AG20443 (cell line): ENCODE results near the gene BTBD1.

Experiments used
- DNase-seq: peaks from one replicate; pipeline ENCODE4 v3.0.0; 2012; ENCODE audit warnings: low spot score, mixed read lengths

The BTBD1 gene

GRCh38 chr15:83066734-83067637 lies at the start of gene BTBD1:
BTBD1 (minus strand) TSS chr15:83067252; CDS start chr15:83067151, 101 bp downstream.
- DNase-seq: peak; percentile 99

DNA sequence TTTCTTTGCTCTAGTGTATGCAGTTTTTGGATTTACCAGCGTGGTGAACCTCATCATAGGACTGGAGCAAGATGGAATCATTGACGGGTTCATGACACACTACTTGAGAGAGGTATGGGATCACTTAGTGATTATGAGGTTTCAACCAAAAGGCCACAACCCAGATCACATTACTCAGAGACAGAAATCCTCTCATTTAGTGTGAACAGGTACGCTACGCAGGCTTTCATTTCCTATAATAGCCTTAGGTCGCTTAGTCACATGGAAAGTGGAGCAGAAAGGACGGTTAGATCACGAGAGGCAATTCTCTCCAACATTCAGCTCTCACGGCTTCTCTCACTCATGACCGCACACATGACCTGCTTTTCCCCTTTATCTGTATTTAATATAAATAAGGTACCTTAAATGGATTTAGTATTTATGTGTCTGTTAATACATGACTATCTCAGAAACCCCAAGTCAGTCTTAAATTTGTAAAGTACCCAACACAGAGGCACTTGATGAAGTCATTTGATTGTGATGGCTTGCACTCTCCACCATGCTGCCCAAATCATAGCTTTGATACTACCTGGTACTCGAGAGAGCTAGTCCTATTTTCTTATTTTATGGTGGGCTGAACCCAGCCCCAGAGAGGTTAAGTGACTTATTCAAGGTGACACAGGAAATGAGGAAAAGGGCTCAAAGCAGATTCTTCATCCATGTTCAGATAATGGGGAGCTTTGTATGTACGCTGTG lies 48.9 kb upstream of the BTBD1 start:
- no peak for DNase-seq

- DNase-seq: no peak
Observed at GRCh38 chr15:83115410-83115809, 48.4 kb upstream of the BTBD1 start.

GRCh38 chr15:83114856-83115255 lies 47.8 kb upstream of the BTBD1 start:
- no peak for DNase-seq

GRCh38 chr15:83113881-83114674 lies 47.0 kb upstream of the BTBD1 start:
- DNase-seq: no peak

GRCh38 chr15:83112956-83113299 lies 45.9 kb upstream of the BTBD1 start:
- DNase-seq: no peak

DNA sequence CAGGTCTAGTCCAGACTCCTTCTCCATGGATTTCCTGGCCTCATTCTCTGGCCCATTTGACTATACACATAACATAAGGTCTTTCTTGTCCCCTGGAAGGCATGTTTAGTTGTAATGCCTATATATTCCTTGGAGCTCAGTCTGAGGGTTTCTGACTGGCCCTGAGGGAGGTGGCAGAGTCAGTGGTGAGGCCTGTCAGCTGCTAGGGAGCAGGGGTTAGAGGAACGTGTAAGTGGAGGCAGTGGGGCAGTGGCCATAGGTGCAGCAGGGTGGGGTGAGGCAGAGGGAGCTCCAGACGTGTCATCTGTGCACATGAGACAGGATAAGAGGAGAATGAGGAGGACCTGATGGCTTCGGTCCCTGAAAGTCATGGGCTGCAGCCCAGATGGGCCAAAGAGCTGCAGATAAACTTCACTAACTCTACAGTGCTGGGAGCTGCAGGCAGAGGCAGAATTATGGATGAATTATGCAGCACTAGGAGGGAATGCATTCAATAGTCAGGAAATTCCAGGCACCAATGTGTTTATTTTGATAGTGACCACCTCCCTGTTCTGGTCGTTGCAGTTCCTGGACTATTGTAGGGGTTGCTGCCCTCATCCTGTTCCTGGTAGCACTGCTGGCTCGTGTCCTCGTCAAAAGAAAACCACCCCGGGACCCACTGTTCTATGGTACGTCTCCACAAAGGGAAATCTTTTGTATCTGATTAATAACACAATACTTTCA lies 45.3 kb upstream of the BTBD1 start:
- DNase-seq: peak; percentile 43

GRCh38 chr15:83111149-83111548 lies 44.1 kb upstream of the BTBD1 start:
- no peak for DNase-seq

GRCh38 chr15:83110381-83110780 lies 43.3 kb upstream of the BTBD1 start:
- DNase-seq: no peak

DNA sequence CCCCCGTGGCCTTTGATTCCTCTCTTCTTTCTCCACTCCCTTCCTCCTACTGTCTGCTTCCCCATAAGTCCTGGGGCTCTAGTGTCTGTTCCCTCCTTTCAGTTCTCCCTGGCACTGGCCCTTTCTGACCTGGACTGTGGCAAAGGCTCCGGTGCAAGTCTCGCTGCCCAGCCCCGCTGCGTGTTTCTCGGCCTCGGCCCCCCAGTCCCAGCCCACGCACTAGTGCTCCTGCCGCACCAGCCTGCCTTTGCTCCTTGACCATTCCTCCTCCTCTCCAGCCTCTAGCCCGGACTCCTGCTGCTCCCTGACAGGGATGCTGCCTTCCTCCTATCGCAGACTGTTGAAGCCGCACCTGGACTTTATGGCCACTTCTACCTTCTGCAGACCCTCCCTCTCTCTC lies 42.5 kb upstream of the BTBD1 start:
- no peak for DNase-seq

DNA sequence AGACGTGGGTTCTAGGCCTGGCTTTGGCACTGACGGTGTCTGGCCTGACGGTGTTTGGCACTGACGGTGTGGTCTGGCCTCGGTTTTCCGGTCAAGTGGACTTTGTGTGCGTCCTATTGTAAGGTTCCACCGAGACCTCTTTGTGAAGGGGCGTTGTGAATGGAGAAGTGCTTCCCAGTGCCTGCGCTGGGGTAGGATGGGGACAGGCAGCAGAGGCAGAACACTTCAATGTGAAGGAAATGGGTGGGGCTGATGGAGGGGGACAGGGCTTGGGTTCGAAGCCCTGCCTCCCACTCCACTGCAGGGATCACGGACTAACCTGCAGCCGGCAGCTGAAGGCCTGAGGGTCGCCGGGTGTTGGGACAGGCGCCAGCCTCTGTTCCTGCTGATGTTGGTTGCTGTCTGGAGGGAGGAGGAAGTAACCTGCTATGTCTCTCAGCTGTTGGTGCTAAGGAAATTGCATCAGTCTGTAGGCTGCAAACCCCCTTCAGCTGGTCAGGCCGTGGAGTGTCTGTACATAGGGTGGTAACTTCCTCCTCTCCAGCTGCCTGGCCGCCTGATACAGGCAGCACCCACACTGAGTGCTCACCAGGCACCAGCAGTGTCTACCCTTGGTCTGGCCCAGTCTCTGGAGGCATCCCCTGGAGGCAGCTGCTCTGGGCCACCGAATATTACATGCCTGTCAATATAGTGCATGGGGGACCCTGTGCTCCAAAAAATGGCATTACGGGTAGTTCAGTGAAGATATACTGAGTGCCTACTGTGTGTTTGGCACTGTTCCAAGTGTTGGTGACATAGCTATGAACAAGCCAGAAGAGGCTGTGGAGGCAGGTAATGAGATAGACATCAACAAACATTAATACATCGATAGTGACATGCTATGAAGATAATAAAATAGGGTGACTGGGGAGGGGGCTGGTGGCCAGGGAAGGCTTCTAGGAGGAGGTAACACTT lies 41.5 kb upstream of the BTBD1 start:
- no peak for DNase-seq

DNA sequence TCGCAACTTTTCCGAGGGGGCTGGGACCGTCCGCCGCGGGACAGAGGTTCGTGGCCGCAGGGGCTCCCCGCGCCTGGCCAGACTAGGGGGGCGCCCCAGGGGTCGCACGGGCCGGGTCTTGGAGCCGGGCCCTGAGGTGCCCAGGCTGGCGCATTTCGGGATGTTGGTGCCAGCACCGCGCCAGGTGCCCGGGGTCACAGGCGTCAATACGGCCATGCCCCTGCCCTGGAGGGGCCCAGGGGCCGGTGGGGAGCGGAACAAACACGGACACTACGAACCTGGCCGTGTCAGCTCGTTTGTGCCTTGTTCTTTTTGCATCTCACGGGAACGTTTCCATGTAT lies 40.8 kb upstream of the BTBD1 start:
- no peak for DNase-seq

- peak; percentile 42 for DNase-seq
Observed at GRCh38 chr15:83106994-83107840, 40.2 kb upstream of the BTBD1 start, which contains the start of gene TM6SF1. TM6SF1 (plus strand) TSS chr15:83107645; CDS start chr15:83107681, 36 bp downstream.

- DNase-seq: no peak
Observed at GRCh38 chr15:83105440-83105839, 38.4 kb upstream of the BTBD1 start.

DNA sequence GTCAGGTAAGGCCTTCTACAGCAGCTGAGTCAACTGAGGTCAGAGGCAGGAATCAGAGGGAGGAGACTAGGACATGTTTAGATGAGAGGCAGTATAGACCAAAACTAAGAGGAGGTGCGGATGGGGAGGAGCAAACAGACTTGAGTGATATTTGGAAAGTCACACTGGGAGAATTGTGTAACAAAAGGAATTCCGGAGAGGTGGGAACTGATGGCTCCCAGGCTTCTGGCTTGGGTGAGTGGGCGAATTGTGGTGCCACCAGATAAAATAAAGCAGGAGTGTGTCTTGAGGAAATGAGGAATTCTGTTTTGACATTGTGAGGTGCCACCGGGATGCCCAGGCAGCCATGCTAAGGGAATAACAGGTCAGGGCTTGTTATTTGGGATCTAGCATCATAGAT lies 37.1 kb upstream of the BTBD1 start:
- DNase-seq: no peak

- DNase-seq: no peak
Observed at GRCh38 chr15:83102346-83102745, 35.3 kb upstream of the BTBD1 start.

- no peak for DNase-seq
Observed at GRCh38 chr15:83100097-83100646, 33.1 kb upstream of the BTBD1 start.

GRCh38 chr15:83099290-83099689 lies 32.2 kb upstream of the BTBD1 start:
- no peak for DNase-seq

GRCh38 chr15:83098079-83098478 lies 31.0 kb upstream of the BTBD1 start:
- no peak for DNase-seq
